Endothelial cell of umbilical vein (primary cell): ENCODE data around the gene KIF1B.

Source experiments
- EZH2 ChIP-seq: IDR thresholded peaks from 2 replicates; pipeline ENCODE4 v1.6.1; 2012; ENCODE audit warnings: borderline replicate concordance, low read depth, mild to moderate bottlenecking, moderate library complexity, low read length, inconsistent platforms; ENCODE audit not compliant: severe bottlenecking
- MYC ChIP-seq: IDR thresholded peaks from one replicate; pipeline ENCODE4 v1.6.1; 2011; ENCODE audit warnings: mild to moderate bottlenecking, low read depth, low read length
- POLR2A ChIP-seq: IDR thresholded peaks from 2 replicates; pipeline ENCODE4 v1.6.1; 2012; ENCODE audit warnings: low read depth, mild to moderate bottlenecking, control low read depth, low read length
- TF ChIP-seq, protein P1 (sequence below), 2 donors: IDR thresholded peaks; 1 replicate in 1 of 2; 2 replicates in 1 of 2; pipeline ENCODE4 v1.5.1; 2011; ENCODE audit warnings: low read length in 2 of 2, mild to moderate bottlenecking in 2 of 2, moderate library complexity in 2 of 2, control low read depth in 1 of 2, inconsistent platforms in 1 of 2, low read depth in 1 of 2; ENCODE audit not compliant: insufficient read depth in 1 of 2; ENCODE audit errors: extremely low read depth in 1 of 2
- TF ChIP-seq, protein P2 (sequence below): IDR thresholded peaks from 2 replicates; pipeline ENCODE4 v1.6.1; 2011; ENCODE audit not compliant: insufficient read depth, insufficient read length

DNA sequence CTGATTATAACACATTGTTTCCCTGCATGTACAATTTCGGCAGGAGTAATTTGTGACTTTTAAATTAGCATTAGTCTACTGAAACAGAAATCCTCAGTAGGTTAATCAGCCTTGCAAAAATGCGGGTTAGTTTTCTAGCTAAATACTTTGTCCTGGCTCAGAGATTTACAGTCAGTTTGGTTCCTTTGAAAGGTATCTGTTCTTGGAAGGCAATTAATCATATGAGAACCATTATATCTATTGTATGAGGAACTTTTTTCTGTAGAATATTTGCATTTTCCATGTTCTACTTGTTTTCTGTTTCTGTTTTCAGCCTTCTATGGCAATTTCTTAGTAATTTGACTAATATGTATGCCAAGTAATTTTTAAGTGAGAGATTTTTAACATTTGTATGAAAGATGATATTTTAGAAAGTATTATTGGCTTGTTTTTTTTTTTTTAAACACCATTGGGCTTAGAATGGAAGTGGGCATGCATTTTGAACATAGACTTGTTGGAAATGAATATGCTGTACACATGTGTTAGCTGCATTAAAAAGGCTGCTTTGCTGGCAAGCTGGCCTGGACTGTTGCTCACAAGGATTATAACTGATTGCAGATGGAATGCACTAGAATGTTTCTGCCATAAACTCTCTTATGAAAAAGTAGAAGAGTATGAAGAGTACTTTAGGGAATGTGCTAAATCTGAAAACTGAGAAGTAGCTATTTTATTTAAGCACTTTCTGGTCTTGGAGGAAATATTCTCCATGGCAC is 26.2 kb downstream of the KIF1B start:
- TF ChIP-seq POLR2A: no peak
- no peak for TF ChIP-seq EZH2
- TF ChIP-seq, protein P1, sequence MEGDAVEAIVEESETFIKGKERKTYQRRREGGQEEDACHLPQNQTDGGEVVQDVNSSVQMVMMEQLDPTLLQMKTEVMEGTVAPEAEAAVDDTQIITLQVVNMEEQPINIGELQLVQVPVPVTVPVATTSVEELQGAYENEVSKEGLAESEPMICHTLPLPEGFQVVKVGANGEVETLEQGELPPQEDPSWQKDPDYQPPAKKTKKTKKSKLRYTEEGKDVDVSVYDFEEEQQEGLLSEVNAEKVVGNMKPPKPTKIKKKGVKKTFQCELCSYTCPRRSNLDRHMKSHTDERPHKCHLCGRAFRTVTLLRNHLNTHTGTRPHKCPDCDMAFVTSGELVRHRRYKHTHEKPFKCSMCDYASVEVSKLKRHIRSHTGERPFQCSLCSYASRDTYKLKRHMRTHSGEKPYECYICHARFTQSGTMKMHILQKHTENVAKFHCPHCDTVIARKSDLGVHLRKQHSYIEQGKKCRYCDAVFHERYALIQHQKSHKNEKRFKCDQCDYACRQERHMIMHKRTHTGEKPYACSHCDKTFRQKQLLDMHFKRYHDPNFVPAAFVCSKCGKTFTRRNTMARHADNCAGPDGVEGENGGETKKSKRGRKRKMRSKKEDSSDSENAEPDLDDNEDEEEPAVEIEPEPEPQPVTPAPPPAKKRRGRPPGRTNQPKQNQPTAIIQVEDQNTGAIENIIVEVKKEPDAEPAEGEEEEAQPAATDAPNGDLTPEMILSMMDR (IDR thresholded peaks at IDR 0.05; ENCODE audit: extremely low read depth in 1 of 2, insufficient read depth in 1 of 2, low read depth in 1 of 2, low read length in 2 of 2): no peak
- TF ChIP-seq, protein P2, sequence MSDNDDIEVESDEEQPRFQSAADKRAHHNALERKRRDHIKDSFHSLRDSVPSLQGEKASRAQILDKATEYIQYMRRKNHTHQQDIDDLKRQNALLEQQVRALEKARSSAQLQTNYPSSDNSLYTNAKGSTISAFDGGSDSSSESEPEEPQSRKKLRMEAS: no peak
- TF ChIP-seq MYC: no peak
